ENCODE data around the gene DAAM2.

DNA sequence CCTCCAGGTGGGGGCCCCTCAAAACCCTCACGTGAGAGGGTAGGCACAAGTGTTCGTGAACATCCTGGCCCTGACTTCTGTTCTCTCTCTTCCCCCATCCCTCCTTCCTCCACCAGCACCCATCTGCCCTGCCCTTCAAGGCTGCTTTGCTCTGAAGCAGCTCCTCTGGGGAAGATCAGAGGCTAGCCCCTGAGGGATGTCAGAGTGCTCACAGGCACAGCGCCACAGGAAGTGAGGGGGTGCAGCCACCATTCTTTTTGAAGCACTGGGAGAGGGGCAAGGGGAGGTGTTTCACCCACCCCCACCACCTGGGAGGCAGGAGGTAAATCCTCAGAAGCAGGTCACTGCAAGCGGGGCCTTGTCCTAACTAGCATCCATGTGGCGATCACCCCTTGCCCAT lies 130.6 kb downstream of the DAAM2 start:
- TF ChIP-seq, protein P1, sequence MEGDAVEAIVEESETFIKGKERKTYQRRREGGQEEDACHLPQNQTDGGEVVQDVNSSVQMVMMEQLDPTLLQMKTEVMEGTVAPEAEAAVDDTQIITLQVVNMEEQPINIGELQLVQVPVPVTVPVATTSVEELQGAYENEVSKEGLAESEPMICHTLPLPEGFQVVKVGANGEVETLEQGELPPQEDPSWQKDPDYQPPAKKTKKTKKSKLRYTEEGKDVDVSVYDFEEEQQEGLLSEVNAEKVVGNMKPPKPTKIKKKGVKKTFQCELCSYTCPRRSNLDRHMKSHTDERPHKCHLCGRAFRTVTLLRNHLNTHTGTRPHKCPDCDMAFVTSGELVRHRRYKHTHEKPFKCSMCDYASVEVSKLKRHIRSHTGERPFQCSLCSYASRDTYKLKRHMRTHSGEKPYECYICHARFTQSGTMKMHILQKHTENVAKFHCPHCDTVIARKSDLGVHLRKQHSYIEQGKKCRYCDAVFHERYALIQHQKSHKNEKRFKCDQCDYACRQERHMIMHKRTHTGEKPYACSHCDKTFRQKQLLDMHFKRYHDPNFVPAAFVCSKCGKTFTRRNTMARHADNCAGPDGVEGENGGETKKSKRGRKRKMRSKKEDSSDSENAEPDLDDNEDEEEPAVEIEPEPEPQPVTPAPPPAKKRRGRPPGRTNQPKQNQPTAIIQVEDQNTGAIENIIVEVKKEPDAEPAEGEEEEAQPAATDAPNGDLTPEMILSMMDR (IDR thresholded peaks at IDR 0.05): no peak
- no peak for TF ChIP-seq TEAD4 (IDR thresholded peaks at IDR 0.05; ENCODE audit: borderline replicate concordance, insufficient read depth)
- no peak for TF ChIP-seq SMC3 (IDR thresholded peaks at IDR 0.05; ENCODE audit: low read depth, low read length)
- TF ChIP-seq MEF2A (IDR thresholded peaks at IDR 0.05; ENCODE audit: borderline replicate concordance, low read depth): no peak
- no peak for TF ChIP-seq TAF1 (IDR thresholded peaks at IDR 0.05; ENCODE audit: borderline replicate concordance, low read depth, low read length)
- no peak for TF ChIP-seq NRF1 (IDR thresholded peaks at IDR 0.05; ENCODE audit: low read depth, low read length)
